SHP77 (cell line): ENCODE measurements around the gene ETS1.

Source experiments
- DNase-seq, 2 experiments: peaks; one replicate each; lab custom pipeline; 2025; lab: John Stamatoyannopoulos, UW

ETS1 gene

DNA sequence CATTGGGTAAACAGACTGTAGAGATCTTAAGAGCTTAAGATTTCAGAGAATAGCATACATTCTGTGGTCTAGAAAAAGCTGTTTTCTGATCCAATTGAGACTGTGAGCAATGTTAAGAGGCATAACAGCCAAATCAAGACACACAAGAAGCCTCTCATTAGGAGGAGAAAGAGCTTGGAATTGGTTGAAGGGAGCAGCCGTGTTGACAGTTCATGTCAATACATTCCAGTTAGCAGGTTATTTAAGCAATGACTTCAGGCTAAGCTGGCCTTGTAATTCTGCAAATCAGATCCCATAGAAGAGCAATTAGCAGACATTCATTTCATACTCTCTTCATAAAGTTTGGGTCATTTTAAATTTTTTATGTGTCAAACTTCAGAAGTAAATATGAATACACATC, 50.9 kb downstream of the ETS1 start:
- no peak for DNase-seq

DNA sequence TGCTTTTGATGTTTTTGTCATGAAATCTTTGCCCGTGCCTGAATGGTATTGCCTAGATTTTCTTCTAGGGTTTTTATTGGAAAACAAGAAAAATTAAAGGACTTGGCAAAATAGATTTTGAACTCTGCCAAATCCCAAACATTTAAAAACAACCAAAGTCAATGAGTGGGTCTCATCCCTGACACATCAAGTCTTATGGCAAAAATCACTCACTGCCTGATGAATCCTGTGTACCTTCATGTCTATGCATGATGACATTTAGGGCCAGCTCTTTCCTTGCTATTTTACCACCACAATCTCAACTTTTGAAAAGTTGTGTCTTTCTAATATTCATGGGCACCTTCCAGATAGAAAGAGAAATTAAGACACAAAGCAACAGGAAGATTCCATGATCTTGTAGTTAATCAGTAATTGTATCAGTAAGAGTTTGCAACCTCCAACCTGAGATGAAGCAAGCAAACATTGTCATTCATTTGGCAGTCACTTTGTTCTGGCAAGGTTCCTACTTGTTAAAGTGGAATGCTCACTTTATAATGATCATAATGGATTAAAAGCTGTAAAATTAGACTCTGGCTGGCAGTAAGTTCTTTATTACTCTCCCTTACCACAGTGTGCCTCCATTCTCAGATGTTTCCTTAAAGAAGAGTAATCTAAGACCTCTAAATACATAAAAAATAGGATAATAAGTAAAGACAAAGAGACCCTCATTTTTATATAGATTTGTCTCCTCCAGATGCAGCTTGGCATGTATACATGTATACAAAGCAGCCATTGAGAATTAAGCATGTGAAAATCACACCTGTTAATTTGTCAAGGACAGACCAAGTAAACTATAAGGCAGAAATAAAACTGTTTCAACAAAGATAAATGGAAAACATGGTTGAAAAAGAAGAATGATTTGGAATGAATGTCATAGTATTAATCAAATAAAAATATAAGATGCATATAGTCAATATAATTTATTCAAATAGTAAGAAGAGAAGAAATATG, 51.6 kb downstream of the ETS1 start:
- no peak for DNase-seq

DNA sequence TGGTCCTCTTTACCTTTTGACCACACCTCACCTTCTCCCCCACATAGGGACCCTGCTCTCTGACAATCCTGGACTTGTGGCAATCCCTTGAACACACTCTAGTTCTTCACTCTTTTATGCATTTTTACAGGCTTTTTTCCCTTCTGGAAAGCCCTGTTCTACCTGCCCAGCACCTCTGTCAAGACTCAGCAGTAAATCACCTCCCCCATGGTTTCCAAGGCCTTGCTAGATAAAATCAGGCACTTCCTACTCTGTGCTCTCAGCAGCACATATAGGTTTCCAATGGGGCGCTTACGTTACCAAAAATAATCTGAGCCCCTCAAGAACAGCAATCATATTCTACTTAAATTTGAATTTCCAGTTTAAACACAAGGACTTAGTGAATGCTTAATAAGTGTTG, 53.9 kb downstream of the ETS1 start:
- no peak for DNase-seq

DNA sequence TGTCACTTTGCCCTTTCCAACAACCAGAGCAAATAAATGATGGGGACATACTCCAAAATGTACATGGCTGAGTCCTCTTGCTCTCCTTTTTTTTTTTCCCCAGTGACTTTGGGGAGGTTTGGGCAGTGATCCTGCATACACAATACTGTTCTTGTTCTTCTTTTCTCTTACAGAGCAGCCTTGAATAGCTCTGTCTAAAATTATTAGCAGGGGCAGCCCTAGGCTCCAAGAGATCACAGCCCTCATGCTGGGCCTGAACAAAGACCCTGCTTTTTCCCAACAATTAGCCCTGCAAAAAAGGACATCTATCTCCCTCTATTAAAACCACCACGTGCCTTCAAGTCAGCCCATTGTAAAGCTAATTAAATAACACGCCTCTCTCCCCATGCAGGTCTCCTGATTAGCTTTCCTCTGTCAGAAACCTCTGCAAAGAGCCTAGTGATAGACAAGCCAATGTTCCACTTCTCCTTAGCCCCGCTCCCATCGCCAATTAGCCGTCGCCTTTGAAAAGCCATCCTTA, 54.7 kb downstream of the ETS1 start:
- DNase-seq: no peak

DNA sequence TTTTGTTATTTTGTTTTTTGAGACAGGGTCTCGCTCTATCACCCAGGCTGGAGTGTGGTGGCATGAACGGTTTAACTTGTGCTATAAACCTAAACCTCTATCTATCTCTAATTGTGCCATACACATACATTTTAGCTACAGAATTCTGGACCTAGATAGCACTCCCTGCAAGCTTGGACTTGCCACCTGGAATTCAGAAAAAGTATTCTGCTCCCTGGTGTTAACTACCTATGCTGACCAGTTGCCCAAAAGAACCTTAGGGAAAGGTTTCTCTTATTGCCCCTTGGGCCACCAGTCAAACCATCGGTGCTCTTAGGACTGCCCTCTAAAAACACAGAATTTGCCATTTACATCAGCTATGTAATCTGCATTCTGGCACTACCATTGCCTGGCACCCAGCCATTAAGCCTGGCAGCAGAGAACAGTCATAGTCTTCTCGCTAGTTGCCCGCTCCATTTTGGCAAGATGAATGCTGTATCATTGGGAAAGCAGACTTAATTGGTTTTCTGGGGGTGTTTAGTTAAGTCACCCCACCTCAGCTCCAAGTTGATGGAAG, 55.3 kb downstream of the ETS1 start:
- no peak for DNase-seq

DNA sequence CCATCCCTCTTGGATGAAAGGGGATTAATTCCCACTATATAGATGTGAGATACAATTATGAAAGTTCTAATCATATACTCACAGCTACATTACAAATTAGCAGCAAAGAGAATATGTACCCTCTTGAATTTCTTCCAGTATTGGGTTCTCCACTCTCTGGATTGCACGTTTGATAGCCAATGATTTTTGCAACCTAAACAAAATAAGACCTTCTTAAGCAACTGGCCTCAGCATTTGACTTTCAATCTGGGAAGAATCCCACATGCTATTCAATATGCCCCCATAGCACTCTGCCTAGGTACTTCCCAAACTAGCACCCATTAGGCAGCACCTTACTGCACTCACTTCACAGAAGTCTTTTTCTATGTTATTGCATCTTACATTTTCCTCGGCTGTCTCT, 55.8 kb downstream of the ETS1 start:
- no peak for DNase-seq

DNA sequence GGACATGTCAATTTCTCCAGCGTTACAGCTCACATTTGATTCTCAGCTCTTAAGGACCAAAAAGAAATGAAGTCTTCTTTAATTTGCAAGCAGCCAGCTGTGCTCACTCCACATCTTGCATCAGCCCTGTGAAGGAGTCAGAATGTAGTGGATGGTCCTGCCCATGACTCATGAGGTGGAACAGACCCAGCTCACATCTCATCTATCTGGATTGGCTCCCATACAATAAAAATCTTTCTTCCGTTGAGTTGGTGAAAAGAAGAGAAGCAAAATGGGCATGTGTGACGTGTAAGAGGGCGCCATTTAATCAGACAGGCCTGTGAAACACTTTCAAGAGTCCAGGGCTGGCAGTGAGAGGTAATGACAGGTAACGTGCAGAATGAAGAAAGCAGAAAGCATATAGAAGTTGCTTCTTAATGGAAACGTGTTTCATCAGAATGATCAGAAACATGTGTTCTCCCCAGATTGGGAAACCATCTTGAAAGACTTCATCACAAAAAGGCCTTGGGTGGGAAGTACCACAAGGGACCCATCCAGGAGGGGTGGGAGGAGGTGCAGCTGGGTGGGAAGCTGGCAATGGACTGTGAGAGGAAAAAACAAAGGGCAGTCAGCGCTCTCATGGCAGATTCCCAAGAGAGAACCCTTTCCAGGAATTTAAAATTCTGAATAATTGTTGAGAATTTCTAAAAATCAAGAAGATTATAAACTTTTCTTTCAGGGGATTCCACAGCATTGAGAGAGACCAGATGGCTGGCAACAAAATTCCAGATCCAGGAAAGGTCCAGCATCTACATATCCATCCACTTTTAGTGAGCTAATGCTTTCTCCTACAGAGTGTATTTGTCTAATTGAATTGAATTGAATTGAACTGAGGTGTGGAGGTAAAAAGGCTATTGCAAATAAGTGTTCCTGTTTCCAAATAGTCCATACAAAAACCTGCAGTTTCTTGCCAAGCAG, 57.0 kb downstream of the ETS1 start:
- no peak for DNase-seq

DNA sequence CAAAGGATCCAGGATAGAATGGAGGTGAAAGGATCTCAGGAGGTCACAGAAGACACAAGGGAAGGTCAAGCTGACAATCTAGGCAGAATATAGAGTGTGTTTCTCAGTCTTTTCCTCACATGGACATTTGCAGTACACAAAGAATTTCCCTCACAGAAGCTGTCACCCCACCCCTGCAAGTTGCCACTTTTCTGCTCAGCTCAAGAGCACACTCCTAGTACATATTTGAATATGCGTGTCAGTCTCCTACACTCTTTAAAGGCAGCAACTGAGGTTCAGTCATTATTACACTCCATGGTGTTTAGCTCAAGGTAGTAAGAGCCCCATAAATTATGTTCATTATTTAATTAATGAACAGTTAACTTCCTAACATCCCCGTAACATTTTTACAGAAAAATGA, 59.1 kb downstream of the ETS1 start:
- no peak for DNase-seq

DNA sequence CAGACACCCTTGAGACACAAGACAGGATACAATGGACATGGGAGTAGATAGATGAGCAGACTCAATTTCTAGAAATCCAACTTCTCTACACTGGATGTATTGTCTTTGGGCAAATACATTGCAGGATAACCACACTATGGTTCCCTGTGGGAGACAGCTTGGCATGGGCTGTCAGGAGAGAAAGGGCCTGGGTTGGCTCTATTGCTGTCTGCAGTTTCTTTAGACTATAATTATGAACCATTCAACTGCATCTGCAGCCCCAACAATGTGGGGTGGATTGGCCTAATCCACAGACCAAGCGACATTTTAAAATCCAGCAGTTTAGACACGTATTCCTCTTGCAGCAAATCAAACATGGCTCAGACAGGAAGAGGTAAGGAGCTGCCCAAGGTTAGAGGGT, 60.3 kb downstream of the ETS1 start:
- no peak for DNase-seq

DNA sequence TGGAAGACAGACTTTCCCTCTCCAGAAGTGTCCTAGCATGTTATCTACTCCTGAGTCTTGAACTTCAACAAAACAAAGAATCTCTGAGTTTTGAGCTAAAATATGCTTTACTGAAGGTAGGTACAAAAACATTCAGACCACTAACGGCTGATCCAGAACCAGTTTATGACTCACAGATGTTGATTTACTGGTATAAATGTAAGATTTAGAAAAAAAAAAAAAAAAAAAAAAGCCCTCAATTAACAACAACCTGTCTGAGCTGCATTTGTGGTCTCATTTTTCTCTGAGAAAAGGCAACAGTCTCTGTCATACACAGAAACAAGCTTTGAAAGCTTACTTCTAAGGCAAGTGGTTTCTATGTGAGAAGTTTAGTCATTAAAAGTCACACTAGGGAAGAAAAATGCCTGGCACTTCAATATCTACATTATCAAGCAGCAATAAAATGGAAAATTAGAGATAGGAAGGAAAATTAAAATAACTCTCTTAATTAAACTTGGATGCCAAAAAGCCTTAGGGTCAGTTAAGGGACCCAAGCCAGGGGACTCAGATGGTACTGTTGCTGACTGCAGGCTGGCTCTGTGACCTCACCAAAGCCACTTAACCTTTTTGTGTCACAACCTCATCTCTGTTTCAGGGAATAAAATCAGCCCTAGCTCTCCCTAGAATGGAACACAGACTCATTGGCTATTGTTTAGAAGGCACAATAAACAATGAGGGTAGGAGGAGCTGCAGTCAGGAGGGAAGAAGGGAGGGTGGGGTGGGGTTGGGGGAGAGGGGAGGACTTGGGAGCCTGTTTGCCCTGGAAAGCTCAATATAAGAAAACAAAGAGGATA, 61.7 kb downstream of the ETS1 start:
- DNase-seq: no peak

DNA sequence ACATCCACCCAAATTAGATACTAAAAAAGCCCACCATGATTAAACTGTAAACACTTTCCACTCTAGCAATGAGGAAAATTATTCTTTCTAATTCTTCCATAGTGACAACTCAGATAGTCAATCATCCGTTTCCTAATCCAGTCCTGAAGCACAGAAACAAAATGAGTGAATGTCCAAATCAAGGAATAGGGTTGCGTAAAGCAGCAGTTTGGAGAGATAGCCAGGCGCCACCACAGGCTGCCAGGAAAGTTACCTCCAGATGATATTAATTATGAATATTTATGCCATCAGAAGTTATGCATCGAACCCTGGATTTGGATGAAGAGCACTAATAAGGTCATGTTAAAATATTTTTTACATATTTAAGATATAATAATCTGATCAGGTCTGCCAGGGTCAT, 63.2 kb downstream of the ETS1 start:
- DNase-seq: no peak

DNA sequence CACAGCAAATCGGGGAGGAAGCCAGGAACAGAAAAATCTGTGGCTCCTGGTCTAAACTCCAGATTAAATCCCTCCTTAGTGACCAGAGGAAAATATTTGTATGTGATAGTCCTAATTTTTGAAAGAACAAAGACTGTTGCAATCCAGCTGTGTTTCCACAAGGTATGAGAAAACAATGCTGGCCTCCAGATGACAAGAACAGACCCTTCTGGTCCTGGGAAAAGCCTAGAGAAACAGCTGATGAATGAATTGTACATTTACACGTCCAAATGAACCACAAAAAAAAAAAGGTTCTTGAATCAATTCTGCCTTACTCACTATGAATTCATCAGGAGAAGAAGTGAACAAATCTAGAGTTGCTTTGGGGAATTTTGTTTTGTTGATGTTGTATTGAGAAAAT, 63.7 kb downstream of the ETS1 start:
- DNase-seq: no peak

DNA sequence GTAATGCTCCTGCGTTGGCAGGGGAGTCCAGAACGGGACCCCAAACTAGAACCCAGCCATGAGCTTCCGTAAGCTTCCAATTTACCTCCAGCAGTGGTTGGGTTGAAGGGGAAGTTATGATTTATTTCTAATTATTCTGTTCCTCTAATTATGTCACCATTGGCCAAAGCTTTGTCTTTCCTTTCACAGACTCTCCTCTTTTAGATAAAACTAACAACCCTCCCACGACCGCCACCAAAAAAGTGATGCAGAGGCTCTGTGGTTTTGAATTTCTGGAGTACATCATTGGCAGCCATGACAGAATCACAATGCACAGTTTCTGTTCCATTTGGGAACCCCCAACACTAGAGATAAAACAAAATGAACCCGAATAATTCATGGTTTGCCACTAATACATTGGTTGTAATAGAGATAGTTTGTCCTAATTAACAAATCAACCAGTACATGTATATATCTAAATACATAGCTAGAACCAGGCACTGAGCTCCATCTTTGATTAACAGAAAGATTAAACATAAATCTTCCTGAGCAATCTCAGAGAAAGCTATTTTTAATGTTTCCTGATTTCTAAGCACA, 64.3 kb downstream of the ETS1 start:
- DNase-seq: no peak

DNA sequence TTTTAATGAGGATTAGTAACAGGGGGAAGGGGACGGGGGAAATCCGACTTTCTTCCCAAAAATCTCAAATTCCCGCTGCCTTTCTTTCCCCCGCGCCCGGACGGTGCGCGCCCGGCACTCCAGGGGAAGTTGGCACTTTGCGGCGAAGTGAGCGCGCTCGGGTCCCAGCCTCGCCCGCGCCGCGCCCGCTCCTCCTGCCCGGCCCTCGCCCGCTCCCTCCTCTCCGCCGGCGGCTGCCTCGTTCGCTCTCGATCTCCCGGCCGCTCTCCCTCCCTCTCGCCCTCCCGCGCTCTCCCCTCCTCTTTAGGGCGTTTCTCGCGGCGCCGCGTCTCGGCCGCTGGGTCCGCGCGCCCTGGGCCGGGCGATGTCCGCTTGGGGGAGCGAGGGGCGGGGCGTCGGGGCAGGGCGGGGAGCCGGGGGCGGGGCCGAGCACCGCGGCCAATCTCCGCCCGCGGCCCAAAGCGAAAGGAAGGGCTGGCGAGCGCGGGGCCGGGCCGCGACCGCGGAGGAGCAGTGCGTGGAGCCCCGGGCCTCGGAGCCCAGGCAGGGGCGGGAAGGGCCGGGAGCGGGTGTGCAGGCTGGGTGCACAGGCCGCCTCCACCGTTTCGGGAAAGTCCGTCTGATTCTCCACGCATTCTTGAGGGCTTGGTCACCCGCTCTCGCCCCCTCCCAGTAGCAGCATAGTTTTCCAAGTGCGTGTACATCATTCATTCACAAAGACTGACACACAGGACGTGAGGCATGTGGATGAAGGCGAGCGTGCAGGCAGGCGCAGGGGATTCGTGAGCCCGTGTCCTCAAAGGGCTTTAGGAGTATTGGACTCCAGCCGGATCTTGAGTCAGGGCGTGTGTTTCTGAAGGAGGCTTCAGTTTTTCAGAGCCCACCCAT, 65.1 kb downstream of the ETS1 start:
- DNase-seq: peak; percentile 83 to 91

DNA sequence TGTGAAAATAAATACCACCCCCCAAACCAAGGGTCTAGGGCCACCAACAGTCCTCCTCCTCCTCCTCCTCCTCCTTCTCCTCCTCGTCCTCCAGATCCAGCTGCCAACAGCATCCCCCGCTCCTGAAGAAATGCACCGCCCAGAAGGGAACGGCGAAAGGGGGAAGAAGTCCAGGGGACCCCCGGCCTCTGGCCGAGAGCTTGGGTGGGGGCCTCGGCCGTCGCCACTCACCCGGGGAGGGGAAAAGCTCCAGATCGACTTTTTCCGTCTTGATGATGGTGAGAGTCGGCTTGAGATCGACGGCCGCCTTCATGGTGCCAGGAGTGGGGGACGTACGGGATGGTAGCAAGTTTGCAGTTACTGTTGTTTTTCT, 65.7 kb downstream of the ETS1 start:
- no peak for DNase-seq

DNA sequence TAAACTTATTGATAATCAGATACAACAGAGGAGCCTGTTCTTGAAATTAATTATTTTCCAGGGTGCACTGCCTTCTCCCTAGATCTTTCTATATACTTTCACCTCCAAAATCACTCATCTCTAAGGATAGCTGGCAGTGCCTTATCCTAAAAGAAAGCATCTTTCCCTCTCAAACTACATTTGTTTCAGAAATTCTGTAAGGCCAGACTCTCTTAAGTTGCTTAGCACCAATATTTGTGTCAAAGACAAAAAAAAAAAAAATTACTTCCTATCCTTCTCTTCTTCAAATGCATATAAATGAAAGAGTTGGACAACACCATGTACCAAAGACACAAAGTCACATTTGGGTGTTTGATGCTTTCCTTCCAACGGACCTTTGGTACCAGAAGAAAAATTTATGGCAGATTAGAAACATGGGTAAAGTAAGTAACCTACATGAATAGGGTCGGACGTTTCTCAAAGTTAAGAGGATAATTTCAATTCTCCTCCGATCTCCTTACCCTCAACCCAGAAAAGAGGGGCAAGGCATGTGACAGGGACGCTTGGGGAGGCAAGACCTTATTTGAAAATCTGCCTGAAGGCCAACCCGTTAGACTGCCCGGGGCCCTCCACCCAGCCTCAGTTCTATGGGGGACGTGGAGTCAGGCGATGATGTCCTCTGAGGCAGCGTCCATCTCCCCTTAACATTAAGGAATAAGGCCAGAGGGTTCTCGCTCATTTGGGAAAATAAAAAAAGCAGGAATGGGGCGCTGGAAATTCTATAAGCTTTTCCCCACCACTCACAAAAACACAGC, 66.3 kb downstream of the ETS1 start:
- DNase-seq: no peak

DNA sequence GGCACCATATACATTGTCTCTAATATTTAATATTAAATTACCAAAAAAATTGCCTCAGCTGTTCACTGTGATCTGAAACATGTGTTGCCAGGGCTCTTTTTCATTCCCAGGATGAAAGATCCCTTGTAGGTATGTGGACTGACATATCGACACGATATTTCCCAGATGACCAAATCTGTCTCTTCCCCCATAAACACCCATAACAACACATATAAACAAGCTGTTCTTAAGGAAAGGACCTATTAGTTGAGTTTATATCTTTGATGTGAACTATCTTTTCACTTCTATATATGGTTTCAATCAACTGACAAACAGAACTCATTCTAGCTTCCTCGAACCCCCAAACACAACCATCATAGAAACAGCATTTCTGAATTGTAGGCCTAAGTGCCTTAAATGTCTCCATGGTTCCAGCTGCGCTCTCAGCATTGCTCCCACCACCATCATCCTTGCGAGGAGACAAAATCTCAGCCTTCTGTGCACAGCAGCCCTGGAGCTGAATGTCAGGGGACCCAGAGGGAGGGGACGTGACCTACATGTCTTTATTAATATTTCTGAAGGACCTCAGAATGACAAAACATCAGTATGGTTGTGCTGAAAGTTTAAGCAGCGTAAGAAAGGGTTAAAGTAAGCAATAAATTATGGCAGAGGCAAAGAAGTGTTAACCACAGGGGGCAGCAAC, 67.0 kb downstream of the ETS1 start:
- DNase-seq: no peak

DNA sequence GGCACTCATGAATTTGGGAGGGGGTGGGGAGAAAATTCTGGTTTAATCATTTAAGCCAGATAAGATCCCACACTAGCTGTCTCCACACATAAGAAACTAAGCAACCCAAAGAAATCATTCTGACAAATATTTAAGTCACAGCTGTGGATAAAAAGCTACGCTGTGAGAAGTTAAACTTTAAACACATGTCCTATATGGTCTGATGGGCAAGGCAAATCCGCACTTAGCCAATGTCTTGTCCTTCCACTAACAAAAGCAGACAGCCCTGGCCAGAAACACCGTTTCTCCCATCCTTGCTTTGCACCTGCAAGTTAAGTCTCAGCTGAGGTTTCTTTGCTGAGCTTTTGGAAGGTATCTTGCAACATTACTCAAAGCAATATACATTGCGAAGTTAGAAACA, 68.0 kb downstream of the ETS1 start:
- DNase-seq: no peak
